ENCODE results near the gene KPNA5.

DNA sequence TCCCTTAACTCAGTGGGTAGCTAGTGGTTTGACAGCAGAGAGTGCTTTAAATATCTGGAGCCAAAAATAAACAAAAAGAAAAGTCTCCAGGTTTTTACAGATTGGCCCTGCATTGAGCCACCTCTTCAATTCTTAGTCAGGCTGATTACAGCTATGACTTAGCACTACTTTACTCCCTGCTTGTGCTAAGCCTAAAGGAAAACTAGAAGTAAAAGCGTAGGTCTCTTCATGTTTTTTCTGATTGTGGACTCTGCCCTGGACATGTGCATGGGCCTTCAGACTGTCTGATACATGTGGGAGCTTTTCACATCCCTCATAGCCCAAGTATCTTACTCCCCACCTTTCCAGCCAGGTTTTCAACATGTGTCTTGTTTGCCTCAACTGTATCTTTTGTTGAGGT, 33.3 kb downstream of the KPNA5 start:
- no peak for TF ChIP-seq CTCF (IDR thresholded peaks at IDR 0.05; ENCODE audit: control extremely low read depth in 1 of 3, insufficient read depth in 1 of 3, low read depth in 1 of 3, low read length in 3 of 3)
- no peak for TF ChIP-seq ATF2 (IDR thresholded peaks at IDR 0.05; ENCODE audit: low read length)
- no peak for TF ChIP-seq SAP30 (IDR thresholded peaks at IDR 0.05; ENCODE audit: insufficient read depth, insufficient replicate concordance, low read length)
- no peak for TF ChIP-seq CBX8 (IDR thresholded peaks at IDR 0.05; ENCODE audit: borderline replicate concordance, low read depth, low read length)
- TF ChIP-seq SRF (IDR thresholded peaks at IDR 0.05; ENCODE audit: low read depth, low read length) = no peak
- TF ChIP-seq GTF2F1 (IDR thresholded peaks at IDR 0.05; ENCODE audit: borderline replicate concordance, low read depth, low read length) = no peak
- TF ChIP-seq EP300 (IDR thresholded peaks at IDR 0.05; ENCODE audit: borderline replicate concordance in 1 of 2, low read depth in 2 of 2, low read length in 2 of 2) = no peak
- no peak for TF ChIP-seq BRCA1 (IDR thresholded peaks at IDR 0.05; ENCODE audit: low read depth, low read length)
- TF ChIP-seq HDAC2 (IDR thresholded peaks at IDR 0.05; ENCODE audit: borderline replicate concordance in 1 of 2, low read depth in 2 of 2, low read length in 2 of 2) = no peak
- TF ChIP-seq MAFK (IDR thresholded peaks at IDR 0.05; ENCODE audit: low read depth, low read length) = no peak
